Measurements from ENCODE around the gene TMEM132A. TPM values are rescaled to one million over a fixed set of nuclear protein-coding genes. Genes with fewer than 3 reads are reported as not detected.

TMEM132A gene
- total and polyA plus RNA-seq, 4 donors: 0.60 to 1.6 (median 1.1) TPM

- no peaks in the 10 kb centered on the region for H3K9me3 ChIP-seq (ENCODE audit: control insufficient read depth in 4 of 4, low read length in 3 of 4)
- no peak overlapping the region for H3K27ac ChIP-seq (ENCODE audit: low read depth in 1 of 2, low read length in 2 of 2)
- peaks cover 8 to 81% (median 61%) of the 10 kb centered on the region in 4 donors for H3K36me3 ChIP-seq (ENCODE audit: control insufficient read depth in 4 of 4, insufficient read depth in 3 of 4, low read depth in 1 of 4, low read length in 3 of 4)
- no peak overlapping the region for H3K9ac ChIP-seq (ENCODE audit: low read depth in 1 of 2, low read length in 2 of 2)
- no peaks in the 10 kb centered on the region for H3K27me3 ChIP-seq (ENCODE audit: control insufficient read depth in 4 of 4, insufficient read depth in 4 of 4, low read length in 3 of 4)
- no peak for DNase-seq (ENCODE audit: low spot score)
- WGBS: 91% methylated on average over 5 of the region's 5 CpGs
- H3K4me1 ChIP-seq (ENCODE audit: control insufficient read depth in 4 of 4, insufficient read depth in 4 of 4, low read length in 3 of 4): peaks cover 0 to 11% (median 5%) of the 10 kb centered on the region in 4 donors
- no peak overlapping the region for H3K4me3 ChIP-seq (ENCODE audit: low read depth in 1 of 3, low read length in 3 of 3)
- TF ChIP-seq REST (IDR thresholded peaks at IDR 0.05): no peak
- TF ChIP-seq HNF4A (conservative IDR thresholded peaks at IDR 0.05): no peak
- TF ChIP-seq RAD21 (IDR thresholded peaks at IDR 0.05): no peak
- TF ChIP-seq HNF4G (IDR thresholded peaks at IDR 0.05): no peak
- TF ChIP-seq NR2F2 (IDR thresholded peaks at IDR 0.05): no peak
- TF ChIP-seq JUND (IDR thresholded peaks at IDR 0.05): no peak
- no peak for TF ChIP-seq ATF3 (IDR thresholded peaks at IDR 0.05)
- TF ChIP-seq SP1 (IDR thresholded peaks at IDR 0.05): no peak
- no peak for TF ChIP-seq EGR1 (IDR thresholded peaks at IDR 0.05; ENCODE audit: low read depth in 2 of 2)
- TF ChIP-seq CTCF (IDR thresholded peaks at IDR 0.05; ENCODE audit: low read depth, low read length, missing input control): no peak
- no peak for TF ChIP-seq ZBTB33 (IDR thresholded peaks at IDR 0.05)
- no peak for TF ChIP-seq YY1 (IDR thresholded peaks at IDR 0.05)
Observed at GRCh38 chr11:60895687-60896086, 28.6 kb upstream of the TMEM132A start.

- Histone ChIP-seq H3K4me3 (ENCODE audit: low read depth in 1 of 3, low read length in 3 of 3) (no peak overlapping the region), H3K27me3 (ENCODE audit: control insufficient read depth in 4 of 4, insufficient read depth in 4 of 4, low read length in 3 of 4) (no peaks in the 10 kb centered on the region), H3K27ac (ENCODE audit: low read depth in 1 of 2, low read length in 2 of 2) (no peak overlapping the region), H3K9me3 (ENCODE audit: control insufficient read depth in 4 of 4, low read length in 3 of 4) (no peaks in the 10 kb centered on the region), H3K36me3 (ENCODE audit: control insufficient read depth in 4 of 4, insufficient read depth in 3 of 4, low read depth in 1 of 4, low read length in 3 of 4) (peaks cover 8 to 85% (median 75%) of the 10 kb centered on the region in 4 donors), H3K9ac (ENCODE audit: low read depth in 1 of 2, low read length in 2 of 2) (no peak overlapping the region), H3K4me1 (ENCODE audit: control insufficient read depth in 4 of 4, insufficient read depth in 4 of 4, low read length in 3 of 4) (peaks cover 0 to 10% (median 6%) of the 10 kb centered on the region in 4 donors)
- WGBS: 96% methylated on average over 4 of the region's 4 CpGs
- DNase-seq (ENCODE audit: low spot score): no peak
- TF ChIP-seq YY1 (IDR thresholded peaks at IDR 0.05) (no peak), ZBTB33 (IDR thresholded peaks at IDR 0.05) (no peak), RAD21 (IDR thresholded peaks at IDR 0.05) (no peak), SP1 (IDR thresholded peaks at IDR 0.05) (no peak), TAF1 (conservative IDR thresholded peaks at IDR 0.05) (no peak), HNF4A (conservative IDR thresholded peaks at IDR 0.05) (no peak), ATF3 (IDR thresholded peaks at IDR 0.05) (no peak), GABPA (IDR thresholded peaks at IDR 0.05 in 1 of 2, conservative IDR thresholded peaks at IDR 0.05 in 1 of 2) (no peak), MAX (IDR thresholded peaks at IDR 0.05) (no peak), NR2F2 (IDR thresholded peaks at IDR 0.05) (no peak), JUND (IDR thresholded peaks at IDR 0.05) (no peak), FOXA2 (IDR thresholded peaks at IDR 0.05) (no peak), FOXA1 (IDR thresholded peaks at IDR 0.05) (no peak), HNF4G (IDR thresholded peaks at IDR 0.05) (no peak), CTCF (IDR thresholded peaks at IDR 0.05; ENCODE audit: low read depth, low read length, missing input control) (no peak)
Observed at GRCh38 chr11:60897496-60897895, 26.8 kb upstream of the TMEM132A start.
